Kidney (tissue), 14 donors: ENCODE results near the gene SMAD6. TPM values are rescaled to one million over a fixed set of nuclear protein-coding genes. Genes with fewer than 3 reads are reported as not detected.

Experiments
- DNase-seq, 5 donors: peaks; one replicate each; pipeline ENCODE4 v3.0.0-alpha.2; 2013 to 2020
- FAIRE-seq: peaks from 2 replicates; lab custom pipeline; 2012; peaks lifted over from hg19 to GRCh38; lab: Jason Lieb, UNC
- H3K27ac ChIP-seq, 2 donors: one replicate each; pipeline ENCODE4 v1.7.0; 2013; ENCODE audit warnings: low read depth in 2 of 2, low read length in 2 of 2, inconsistent platforms in 1 of 2
- H3K27me3 ChIP-seq: one replicate; pipeline ENCODE4 v1.7.1; 2013; ENCODE audit warnings: low read length, inconsistent platforms; ENCODE audit not compliant: control insufficient read depth, insufficient read depth
- H3K36me3 ChIP-seq, 3 donors: one replicate each; pipeline versions ENCODE4 v1.7.0 to v1.7.1; 2013; ENCODE audit warnings: low read length in 3 of 3, control low read depth in 1 of 3, inconsistent platforms in 1 of 3; ENCODE audit not compliant: insufficient read depth in 3 of 3, control insufficient read depth in 2 of 3
- H3K4me1 ChIP-seq, 3 donors: one replicate each; pipeline versions ENCODE4 v1.7.0 to v1.7.1; 2013; ENCODE audit warnings: low read length in 3 of 3, inconsistent platforms in 1 of 3, low read depth in 1 of 3; ENCODE audit not compliant: control insufficient read depth in 2 of 3, insufficient read depth in 2 of 3
- H3K4me3 ChIP-seq, 3 donors: one replicate each; pipeline versions ENCODE4 v1.7.0 to v1.8.1; 2013; ENCODE audit warnings: low read length in 3 of 3, control low read depth in 1 of 3, inconsistent platforms in 1 of 3
- H3K9ac ChIP-seq, 3 donors: one replicate each; pipeline versions ENCODE4 v1.7.0 to v1.7.1; 2013; ENCODE audit warnings: low read length in 3 of 3, control low read depth in 1 of 3, inconsistent platforms in 1 of 3
- H3K9me3 ChIP-seq, 3 donors: one replicate each; pipeline versions ENCODE4 v1.7.0 to v1.7.1; 2013; ENCODE audit warnings: low read length in 3 of 3, control low read depth in 1 of 3, inconsistent platforms in 1 of 3; ENCODE audit not compliant: control insufficient read depth in 2 of 3, insufficient read depth in 1 of 3
- CTCF ChIP-seq: IDR thresholded peaks from 3 replicates; pipeline ENCODE4 v1.5.1; 2012; ENCODE audit warnings: mild to moderate bottlenecking, moderate library complexity, borderline replicate concordance; ENCODE audit not compliant: insufficient read depth; ENCODE audit errors: extremely low read depth
- intact Hi-C: fragments of 100-400 bp; cut with DNase I; formaldehyde crosslinking; loops from one replicate; pipeline ENCODE4 v1.11.1; 2022
- polyA plus RNA-seq: library from polyadenylated mRNA; stranded (reverse); fragments of 350-450 nt; fragmentation: Illumina TruSeq; extraction: RNeasy Lipid Tissue Mini Kit (QIAGEN cat#74804); gene quantifications from one replicate; pipeline ENCODE4 v1.2.3, GENCODE V29; 2014; ENCODE audit warnings: low read depth, low replicate concordance; ENCODE audit not compliant: insufficient read depth
- total RNA-seq: library from RNA; stranded (reverse); fragmentation: NEBNext Ultra II Directional; extraction: Animal tissue kit (Norgen Biotek cat#: 25700); gene quantifications from one replicate; pipeline ENCODE4 v1.2.1, GENCODE V29; 2021
- donor health status: control.
- donor health status: control.
- donor health status: control.
- donor health status: control.
- donor health status: control.
- donor health status: DM: yes; HTN: yes; CAD: no.
- donor health status: Normal renal cell carcinoma (clear cell type).

Gene SMAD6
- total and polyA plus RNA-seq, 2 donors from 2014 or later, result 15.4 to 23.0 TPM

GRCh38 chr15:66726386-66726785 lies 24.4 kb downstream of the SMAD6 start:
- DNase-seq (peak in 1 of 5 donors; percentile 38), FAIRE-seq (no peak)
- Histone ChIP-seq H3K4me3 (no peak overlapping the region), H3K9ac (no peak overlapping the region), H3K4me1 (peaks cover 0 to 18% (median 10%) of the 10 kb centered on the region in 3 donors), H3K27ac (no peak overlapping the region), H3K9me3 (no peaks in the 10 kb centered on the region), H3K27me3 (no peaks in the 10 kb centered on the region), H3K36me3 (peaks cover 0 to 3% (median 2%) of the 10 kb centered on the region in 3 donors)
- intact Hi-C loops, result no loop called here
- no peak for TF ChIP-seq CTCF

GRCh38 chr15:66729331-66729951 lies 27.4 kb downstream of the SMAD6 start:
- no peaks in the 10 kb centered on the region for H3K36me3 ChIP-seq
- no peaks in the 10 kb centered on the region for H3K27me3 ChIP-seq
- H3K27ac ChIP-seq, result peak overlapping the region; percentile 22 to 70
- intact Hi-C loops, result no loop called here
- H3K9ac ChIP-seq, result peak overlapping the region in 1 of 3 donors; percentile 69
- TF ChIP-seq CTCF, result no peak
- peaks cover 0 to 22% (median 20%) of the 10 kb centered on the region in 3 donors for H3K4me1 ChIP-seq
- DNase-seq (peak; percentile 70 to 95 (median 91)), FAIRE-seq (no peak)
- no peaks in the 10 kb centered on the region for H3K9me3 ChIP-seq
- H3K4me3 ChIP-seq, result peak overlapping the region in 1 of 3 donors; percentile 41

GRCh38 chr15:66730168-66731021 lies 28.4 kb downstream of the SMAD6 start:
- Histone ChIP-seq H3K9ac (no peak overlapping the region), H3K9me3 (no peaks in the 10 kb centered on the region), H3K36me3 (no peaks in the 10 kb centered on the region), H3K27ac (no peak overlapping the region), H3K4me3 (no peak overlapping the region), H3K4me1 (peaks cover 0 to 23% (median 22%) of the 10 kb centered on the region in 3 donors), H3K27me3 (no peaks in the 10 kb centered on the region)
- FAIRE-seq (no peak), DNase-seq (no peak)
- intact Hi-C loops, result no loop called here
- TF ChIP-seq CTCF, result no peak
